ENCODE data around the gene ATXN1.

The ATXN1 gene

DNA sequence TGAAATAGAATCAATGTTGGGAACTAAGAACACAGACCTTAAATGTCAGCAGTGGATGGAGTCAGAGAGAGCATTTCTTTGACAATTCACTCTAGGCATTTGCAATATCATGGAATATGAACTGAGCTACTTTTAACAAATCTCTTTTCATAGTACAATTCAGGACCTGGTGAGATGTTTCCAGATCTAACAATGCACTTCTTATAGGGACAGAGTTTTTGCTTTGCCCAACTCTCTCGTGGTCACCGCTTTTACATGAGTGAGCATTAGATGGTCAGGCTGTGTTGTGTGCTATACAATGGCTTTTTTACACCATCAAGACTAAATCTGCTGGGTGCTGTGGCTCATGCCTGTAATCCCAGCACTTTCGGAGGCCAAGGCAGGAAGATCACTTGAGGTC lies 233.6 kb downstream of the ATXN1 start:
- DNase-seq (ENCODE audit: low spot score) = no peak

- DNase-seq (ENCODE audit: low spot score) = no peak
Observed at GRCh38 chr6:16524380-16524707, 236.9 kb downstream of the ATXN1 start.

DNA sequence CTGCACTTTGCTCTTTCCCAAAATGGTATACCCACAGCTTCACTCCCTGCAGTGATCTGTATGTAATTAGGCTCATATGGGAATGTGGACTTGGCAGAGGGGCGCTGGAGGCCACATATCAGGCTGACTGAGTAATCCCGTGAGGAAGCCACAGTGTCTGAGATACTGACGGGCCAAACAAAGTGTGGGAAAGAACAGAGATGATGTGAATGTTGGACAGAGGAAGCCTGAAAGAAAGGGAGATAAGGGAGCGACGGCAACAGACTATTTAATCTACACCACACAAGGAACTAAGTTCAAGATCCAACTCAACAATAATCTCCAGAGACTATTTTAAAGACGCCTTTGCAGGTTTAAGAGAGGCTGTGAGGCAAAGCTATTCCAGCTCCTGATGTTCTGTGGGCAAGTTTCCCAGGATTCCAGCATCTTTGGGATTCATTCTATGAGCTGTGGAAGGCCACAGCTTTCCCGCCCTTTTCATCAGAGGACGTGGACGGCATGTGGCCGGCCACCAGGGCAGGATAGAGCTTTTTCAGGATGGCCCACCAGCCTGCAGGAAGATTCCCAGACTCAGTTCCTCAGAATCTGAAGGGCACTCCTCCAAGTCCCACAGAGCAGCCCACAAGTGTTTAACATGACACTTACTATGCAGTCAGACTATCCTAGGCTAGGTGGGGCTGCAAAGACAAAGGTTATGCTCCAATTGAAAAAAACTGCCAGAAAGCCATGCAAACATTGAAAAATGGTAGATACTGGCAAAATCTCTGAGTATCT lies 237.5 kb downstream of the ATXN1 start:
- DNase-seq (ENCODE audit: low spot score) = peak; percentile 69

GRCh38 chr6:16522937-16523336 lies 238.3 kb downstream of the ATXN1 start:
- DNase-seq (ENCODE audit: low spot score) = no peak

GRCh38 chr6:16521528-16521927 lies 239.7 kb downstream of the ATXN1 start:
- DNase-seq (ENCODE audit: low spot score) = no peak

DNA sequence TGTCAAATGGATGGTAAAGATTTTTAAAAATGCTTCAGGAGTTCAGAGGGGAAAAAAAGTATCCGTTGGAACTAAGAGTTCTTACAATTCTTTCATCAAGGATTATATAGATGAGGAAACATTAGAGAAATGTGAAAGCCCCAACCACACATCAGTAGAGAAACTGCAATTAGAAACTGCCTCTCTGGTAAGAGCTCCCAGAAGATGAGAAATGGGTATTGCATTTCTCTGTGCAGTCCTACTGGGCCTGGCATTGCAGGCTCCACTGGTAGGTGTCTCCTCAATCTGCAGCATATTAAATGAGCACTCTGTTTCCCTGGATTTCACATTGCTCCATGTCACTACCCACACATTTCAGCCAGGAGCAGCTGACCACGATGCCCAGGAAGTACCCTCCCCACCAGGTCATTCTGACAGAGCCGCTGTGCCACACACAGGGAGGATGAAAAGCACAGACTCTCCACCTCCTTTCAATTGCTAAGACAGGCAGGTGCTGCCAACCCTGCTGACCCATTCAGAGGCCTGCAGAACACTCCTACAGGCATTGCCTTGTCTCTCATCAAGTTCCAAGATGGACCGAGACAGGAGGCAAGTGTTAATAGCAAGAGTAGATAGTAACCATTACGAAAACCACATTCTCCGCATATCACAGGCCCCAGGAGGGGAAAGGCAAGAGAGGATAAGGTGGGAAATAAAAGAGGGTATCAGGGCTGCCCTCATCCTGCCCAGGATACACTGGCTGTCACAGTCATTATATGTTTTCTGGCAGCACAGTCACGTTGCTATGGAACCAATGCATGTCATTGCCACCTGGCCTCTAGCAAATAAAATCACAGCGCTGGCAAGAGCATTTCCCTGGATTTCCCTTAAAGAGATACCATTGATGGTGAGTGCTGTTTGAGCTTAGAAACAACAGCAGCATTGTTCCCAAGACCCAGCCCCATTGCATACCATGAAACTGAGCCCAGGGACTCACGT lies 241.7 kb downstream of the ATXN1 start:
- no peak for DNase-seq (ENCODE audit: low spot score)

- DNase-seq (ENCODE audit: low spot score) = no peak
Observed at GRCh38 chr6:16518265-16518664, 243.0 kb downstream of the ATXN1 start.

GRCh38 chr6:16514249-16514648 lies 247.0 kb downstream of the ATXN1 start:
- DNase-seq (ENCODE audit: low spot score) = peak; percentile 59

- DNase-seq (ENCODE audit: low spot score) = no peak
Observed at GRCh38 chr6:16512544-16513290, 248.5 kb downstream of the ATXN1 start.

DNA sequence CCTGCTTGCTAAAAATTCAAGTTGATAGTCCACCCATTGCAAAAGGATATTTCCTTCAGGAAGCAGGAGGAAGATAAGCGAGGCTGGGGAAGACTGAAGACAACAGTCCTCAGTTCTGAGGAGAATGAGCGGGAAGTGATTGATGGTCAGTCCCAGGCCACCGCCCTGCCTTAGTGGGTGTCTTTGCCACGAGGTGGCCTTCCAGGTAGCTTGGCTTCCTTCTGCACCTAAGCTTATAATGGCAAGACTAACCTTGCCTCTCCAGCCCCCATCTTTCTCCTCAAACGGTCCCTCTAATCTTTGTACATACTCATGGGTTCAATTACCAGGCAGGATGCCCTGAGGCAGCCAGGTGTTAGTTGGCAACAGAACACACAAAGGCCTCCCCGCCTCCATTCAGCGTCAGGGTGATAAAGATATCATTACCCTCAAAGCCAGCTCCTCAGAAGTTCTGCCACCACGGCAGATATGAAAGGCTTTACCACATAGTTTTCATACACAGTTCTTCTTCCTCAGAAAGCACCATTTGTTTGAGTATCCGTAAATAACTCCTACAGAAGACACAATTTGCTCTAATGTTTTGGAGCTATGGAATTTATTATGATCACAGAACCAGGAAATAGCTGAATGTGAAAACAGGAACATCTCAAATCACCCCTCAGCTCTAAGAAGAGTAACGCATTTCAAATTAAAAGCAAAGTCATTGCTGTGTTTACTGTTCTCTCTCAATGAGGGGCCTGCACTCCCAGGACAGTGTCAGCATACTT lies 249.4 kb downstream of the ATXN1 start:
- DNase-seq (ENCODE audit: low spot score) = no peak

DNA sequence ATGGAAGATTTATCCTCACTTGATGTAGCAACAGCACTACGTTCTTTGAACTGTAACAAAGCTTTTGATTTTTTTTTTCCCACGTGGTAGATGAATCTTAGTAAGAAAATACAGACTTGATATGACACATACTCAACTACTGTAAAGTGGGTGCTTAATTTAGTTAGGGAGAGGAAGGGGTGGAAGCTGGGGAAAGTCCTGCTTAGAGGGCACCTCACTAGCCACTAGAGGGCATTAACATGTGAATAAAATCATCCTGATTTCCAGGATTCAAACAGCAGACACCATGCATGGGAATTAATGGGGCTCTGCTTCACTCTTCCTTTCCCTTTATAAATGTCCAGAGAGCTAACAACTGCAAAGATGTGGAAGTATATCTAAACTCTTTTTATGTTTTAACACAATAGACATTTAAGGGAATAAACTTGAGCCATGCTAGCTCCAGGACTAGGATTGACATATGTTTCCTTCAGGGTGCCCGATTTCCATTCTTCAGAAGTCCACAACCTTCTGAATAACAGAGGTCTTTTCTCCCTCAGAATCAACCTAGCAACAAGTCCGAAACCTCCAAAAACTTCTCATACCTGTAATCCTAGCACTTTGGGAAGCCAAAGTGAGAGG lies 250.1 kb downstream of the ATXN1 start:
- DNase-seq (ENCODE audit: low spot score) = peak; percentile 26

- DNase-seq (ENCODE audit: low spot score) = no peak
Observed at GRCh38 chr6:16510245-16510644, 251.0 kb downstream of the ATXN1 start.

DNA sequence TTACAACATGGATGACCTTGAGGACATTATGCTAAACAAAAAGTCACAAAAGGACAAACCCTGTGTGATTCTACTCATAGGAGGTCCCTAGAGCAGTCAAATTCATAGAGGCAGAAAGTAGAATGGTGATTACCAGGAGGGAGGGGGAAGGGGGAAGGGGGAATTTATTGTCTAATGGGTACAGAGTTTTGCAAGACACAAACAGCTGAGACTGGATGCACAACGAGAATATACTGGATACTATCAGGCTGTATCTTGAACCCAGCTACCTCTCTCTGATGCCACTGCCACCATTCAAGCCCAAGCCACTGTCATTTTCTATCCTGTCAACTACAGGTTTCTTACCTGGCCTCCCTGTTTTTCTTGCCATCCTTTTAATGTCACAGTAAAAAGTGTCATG lies 252.3 kb downstream of the ATXN1 start:
- no peak for DNase-seq (ENCODE audit: low spot score)

GRCh38 chr6:16505711-16506357 lies 255.4 kb downstream of the ATXN1 start:
- peak; percentile 21 for DNase-seq (ENCODE audit: low spot score)

GRCh38 chr6:16504609-16505008 lies 256.7 kb downstream of the ATXN1 start:
- DNase-seq (ENCODE audit: low spot score) = no peak

- DNase-seq (ENCODE audit: low spot score) = no peak
Observed at GRCh38 chr6:16503970-16504415, 257.3 kb downstream of the ATXN1 start.

GRCh38 chr6:16503241-16503775 lies 258.0 kb downstream of the ATXN1 start:
- DNase-seq (ENCODE audit: low spot score) = no peak

DNA sequence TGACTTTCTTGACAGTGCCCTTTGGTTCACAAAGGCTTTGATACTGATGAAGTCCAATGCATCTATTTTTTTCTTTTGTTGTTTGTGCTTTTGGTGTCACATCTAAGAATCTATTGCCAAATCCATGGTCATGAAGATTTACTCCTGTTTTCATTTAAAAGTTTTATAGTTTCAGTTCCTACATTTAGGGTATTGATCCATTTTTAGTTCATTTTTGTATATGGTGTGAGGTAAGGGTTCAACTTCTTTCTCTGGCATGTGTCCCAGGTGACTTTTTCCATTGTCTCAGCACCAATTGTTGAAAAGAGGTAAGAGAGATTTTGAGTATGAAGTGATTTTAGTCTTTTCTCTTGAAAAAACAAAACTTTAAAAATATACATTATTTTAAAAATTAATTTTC lies 262.3 kb downstream of the ATXN1 start:
- DNase-seq (ENCODE audit: low spot score) = no peak

- no peak for DNase-seq (ENCODE audit: low spot score)
Observed at GRCh38 chr6:16498237-16498636, 263.0 kb downstream of the ATXN1 start.

All from hepatic stellate cell (primary cell).